ENCODE measurements around the gene GNAI1. TPM values are rescaled to one million over a fixed set of nuclear protein-coding genes. Genes with fewer than 3 reads are reported as not detected.

Gene GNAI1
- total RNA-seq, 2 experiments from 2014 or later, result 2.3 to 2.4 TPM

DNA sequence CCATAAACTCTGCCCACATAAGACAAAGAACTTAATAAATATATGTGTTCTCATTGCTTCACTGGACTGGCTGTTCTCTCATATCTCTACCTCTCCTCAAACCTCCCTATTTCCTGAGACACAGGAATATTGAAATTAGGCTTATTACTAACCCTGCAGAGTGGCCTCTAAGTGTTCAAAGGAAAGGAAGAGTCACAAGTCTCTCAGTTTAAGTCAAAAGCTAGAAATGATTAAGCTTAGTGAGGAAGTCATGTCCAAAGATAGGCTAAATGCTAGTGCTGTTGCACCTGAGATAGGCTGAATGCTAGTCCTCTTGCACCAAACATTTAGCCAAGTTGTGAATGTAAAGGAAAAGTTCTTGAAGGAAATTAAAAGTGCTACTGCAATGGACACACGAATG is 41.1 kb downstream of the GNAI1 start:
- H3K9me3 Mint-ChIP-seq, result peaks cover 11% of the 10 kb centered on the region
- DNase-seq, result no peak
- CTCF ChIA-PET, result no interaction called here
- H3K36me3 Mint-ChIP-seq (ENCODE audit: low read depth), result peaks cover 2% of the 10 kb centered on the region
- no peak overlapping the region for H3K27ac Mint-ChIP-seq
- H3K4me1 Mint-ChIP-seq (ENCODE audit: low read depth), result peaks cover 45% of the 10 kb centered on the region
- intact Hi-C loops (cut with micrococcal nuclease), result no loop called here
- no peak overlapping the region for H3K4me3 Mint-ChIP-seq
- H3K27me3 Mint-ChIP-seq (ENCODE audit: low read depth), result peaks cover 10% of the 10 kb centered on the region

DNA sequence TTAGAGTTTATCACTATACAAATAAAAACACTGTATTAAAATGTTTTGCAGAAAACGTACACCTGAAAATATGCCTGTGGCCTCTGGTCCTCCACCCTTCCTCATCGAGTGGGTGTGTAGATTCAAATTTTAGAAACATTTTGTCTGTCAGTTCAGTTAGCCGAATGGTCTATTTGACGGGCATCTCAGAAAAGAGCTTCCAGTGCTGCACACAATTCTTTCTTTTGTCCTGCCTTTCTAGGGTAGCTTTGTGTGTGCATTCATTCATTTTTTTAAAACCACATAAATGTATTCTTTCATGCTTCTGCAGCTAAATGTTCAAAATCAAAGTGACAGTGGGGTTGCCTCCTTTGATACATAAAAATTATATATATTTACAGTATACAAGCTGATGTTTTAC is 46.8 kb downstream of the GNAI1 start:
- H3K4me3 Mint-ChIP-seq, result no peak overlapping the region
- H3K9me3 Mint-ChIP-seq, result no peaks in the 10 kb centered on the region
- peaks cover 29% of the 10 kb centered on the region for H3K4me1 Mint-ChIP-seq (ENCODE audit: low read depth)
- CTCF ChIA-PET, result interaction anchor here (0.8 to 0.9 kb wide), 2 partner anchors 10 to 84 kb away, joined by 3 to 4 read pairs; no protein-coding TSS in a partner anchor
- H3K27me3 Mint-ChIP-seq (ENCODE audit: low read depth), result peaks cover 7% of the 10 kb centered on the region
- intact Hi-C loops (cut with micrococcal nuclease), result no loop called here
- H3K27ac Mint-ChIP-seq, result no peak overlapping the region
- no peaks in the 10 kb centered on the region for H3K36me3 Mint-ChIP-seq (ENCODE audit: low read depth)
- DNase-seq, result no peak

DNA sequence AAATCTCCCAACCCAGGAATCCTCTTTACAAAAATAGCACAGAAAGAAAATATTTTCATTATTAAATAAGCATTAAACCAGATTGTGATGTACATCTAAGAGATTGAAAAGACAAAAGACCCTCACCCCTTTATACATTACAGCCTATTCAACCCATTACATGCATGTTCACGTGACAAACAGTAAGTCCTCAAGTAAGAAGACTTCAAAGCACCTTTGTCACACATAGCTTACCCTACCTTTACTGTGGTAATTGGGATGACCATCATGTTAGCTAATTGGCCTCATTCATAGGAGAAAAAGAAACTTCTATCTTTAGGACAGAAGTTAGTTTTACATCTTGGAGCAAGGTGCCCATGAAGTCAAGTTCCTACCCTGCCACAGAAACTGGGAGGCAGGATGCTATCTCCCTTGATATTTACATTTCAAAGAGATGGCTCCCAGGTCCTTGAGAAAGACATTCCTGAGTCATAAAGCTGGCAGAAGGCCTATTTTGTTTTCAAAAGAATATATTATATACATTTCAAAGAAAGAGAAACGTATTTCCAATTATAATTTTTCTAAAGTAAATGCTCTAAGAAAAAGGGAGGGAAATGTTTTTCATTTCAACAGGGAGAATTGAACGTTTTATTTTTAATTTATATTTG is 48.1 kb downstream of the GNAI1 start:
- H3K36me3 Mint-ChIP-seq (ENCODE audit: low read depth), result no peaks in the 10 kb centered on the region
- H3K4me3 Mint-ChIP-seq, result no peak overlapping the region
- H3K9me3 Mint-ChIP-seq, result no peaks in the 10 kb centered on the region
- H3K27me3 Mint-ChIP-seq (ENCODE audit: low read depth), result peaks cover 2% of the 10 kb centered on the region
- H3K4me1 Mint-ChIP-seq (ENCODE audit: low read depth), result peaks cover 22% of the 10 kb centered on the region
- no peak for DNase-seq
- intact Hi-C loops (cut with micrococcal nuclease), result no loop called here
- CTCF ChIA-PET, result no interaction called here
- H3K27ac Mint-ChIP-seq, result no peak overlapping the region

DNA sequence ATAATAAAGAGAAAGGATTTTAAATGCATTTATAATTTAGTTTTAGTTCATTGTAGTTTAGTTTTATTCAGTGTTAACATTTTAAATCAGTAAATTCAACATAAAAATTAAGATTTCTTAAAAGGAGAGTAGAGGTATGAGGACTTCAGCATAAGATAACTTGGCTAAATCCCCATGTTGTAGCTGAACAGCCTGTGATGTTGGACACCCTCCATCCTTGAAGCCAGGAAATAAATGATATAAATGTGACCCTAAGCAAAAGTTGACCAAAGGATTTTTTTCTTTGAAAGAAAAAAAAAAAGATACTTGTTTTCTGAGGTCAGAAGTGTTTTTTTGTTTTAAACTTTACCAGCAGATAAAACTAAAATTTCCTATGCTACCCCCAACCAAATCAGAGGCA is 48.7 kb downstream of the GNAI1 start:
- CTCF ChIA-PET, result no interaction called here
- no peak for DNase-seq
- no peak overlapping the region for H3K27ac Mint-ChIP-seq
- no peaks in the 10 kb centered on the region for H3K36me3 Mint-ChIP-seq (ENCODE audit: low read depth)
- H3K4me1 Mint-ChIP-seq (ENCODE audit: low read depth), result peaks cover 20% of the 10 kb centered on the region
- H3K4me3 Mint-ChIP-seq, result no peak overlapping the region
- no peaks in the 10 kb centered on the region for H3K27me3 Mint-ChIP-seq (ENCODE audit: low read depth)
- intact Hi-C loops (cut with micrococcal nuclease), result no loop called here
- no peaks in the 10 kb centered on the region for H3K9me3 Mint-ChIP-seq

DNA sequence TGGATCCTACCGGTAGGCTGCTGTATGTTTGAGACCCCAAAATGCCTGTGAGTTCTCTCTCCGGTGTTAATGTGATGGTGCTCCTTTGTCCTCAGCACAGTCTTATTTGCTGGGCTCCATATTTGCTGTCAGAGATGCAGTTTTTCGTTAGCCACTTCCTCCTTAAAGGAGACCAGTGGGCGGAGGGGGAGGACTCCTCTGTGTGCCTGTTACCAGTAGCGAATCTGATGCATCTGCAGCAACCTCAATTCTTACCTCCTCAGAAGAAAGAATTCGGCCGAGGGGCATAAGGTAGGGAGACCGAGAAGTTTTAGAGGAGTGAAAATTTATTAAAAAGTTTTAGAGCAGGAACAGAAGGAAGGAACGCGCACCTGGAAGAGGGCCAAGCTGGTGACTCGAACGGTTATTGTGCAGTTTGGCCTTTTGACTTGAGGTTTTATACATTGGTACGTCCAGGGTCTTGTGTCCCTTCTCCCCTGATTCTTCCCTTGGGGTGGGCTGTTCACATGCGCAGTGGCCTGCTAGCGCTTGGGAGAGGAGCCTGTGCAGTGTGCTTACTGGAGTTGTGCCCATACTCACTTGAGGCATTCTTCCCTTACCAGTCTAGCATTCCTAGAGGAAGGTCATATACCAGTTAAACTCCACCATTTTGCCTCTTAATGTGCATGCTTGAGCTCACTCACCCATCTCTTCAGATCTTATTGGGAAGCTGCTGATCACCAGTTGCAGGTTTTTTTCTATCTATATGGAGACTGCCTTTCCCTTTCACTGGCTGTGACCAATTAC is 49.5 kb downstream of the GNAI1 start:
- peak overlapping the region; percentile 63 for H3K4me3 Mint-ChIP-seq
- no peaks in the 10 kb centered on the region for H3K9me3 Mint-ChIP-seq
- H3K4me1 Mint-ChIP-seq (ENCODE audit: low read depth), result peaks cover 20% of the 10 kb centered on the region
- peak; percentile 9 for DNase-seq
- intact Hi-C loops (cut with micrococcal nuclease), result no loop called here
- no peak overlapping the region for H3K27ac Mint-ChIP-seq
- CTCF ChIA-PET, result no interaction called here
- H3K36me3 Mint-ChIP-seq (ENCODE audit: low read depth), result no peaks in the 10 kb centered on the region
- H3K27me3 Mint-ChIP-seq (ENCODE audit: low read depth), result no peaks in the 10 kb centered on the region

DNA sequence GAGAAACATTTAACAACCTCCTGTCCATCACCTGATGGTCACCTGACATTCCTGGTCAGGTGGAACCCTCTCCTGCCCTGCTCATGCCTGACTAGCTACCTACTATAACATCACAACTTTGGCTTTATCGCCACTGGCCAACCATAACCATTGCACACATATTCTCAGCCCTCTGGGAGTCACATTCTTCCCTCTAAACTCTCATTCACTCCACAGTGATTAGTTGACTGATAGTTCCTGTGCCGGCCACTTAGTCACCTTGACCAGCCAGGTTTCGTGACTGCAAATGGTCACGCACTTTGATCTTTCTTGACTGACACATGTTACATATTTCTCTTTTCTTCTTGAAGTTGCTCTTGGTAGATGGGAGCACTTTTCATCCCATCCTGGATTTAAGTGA is 50.1 kb downstream of the GNAI1 start:
- Mint-ChIP-seq H3K27me3 (ENCODE audit: low read depth) (no peaks in the 10 kb centered on the region), H3K4me1 (ENCODE audit: low read depth) (peaks cover 20% of the 10 kb centered on the region), H3K27ac (no peak overlapping the region), H3K9me3 (no peaks in the 10 kb centered on the region), H3K36me3 (ENCODE audit: low read depth) (no peaks in the 10 kb centered on the region), H3K4me3 (no peak overlapping the region)
- intact Hi-C loops (cut with micrococcal nuclease), result no loop called here
- CTCF ChIA-PET, result no interaction called here
- no peak for DNase-seq

DNA sequence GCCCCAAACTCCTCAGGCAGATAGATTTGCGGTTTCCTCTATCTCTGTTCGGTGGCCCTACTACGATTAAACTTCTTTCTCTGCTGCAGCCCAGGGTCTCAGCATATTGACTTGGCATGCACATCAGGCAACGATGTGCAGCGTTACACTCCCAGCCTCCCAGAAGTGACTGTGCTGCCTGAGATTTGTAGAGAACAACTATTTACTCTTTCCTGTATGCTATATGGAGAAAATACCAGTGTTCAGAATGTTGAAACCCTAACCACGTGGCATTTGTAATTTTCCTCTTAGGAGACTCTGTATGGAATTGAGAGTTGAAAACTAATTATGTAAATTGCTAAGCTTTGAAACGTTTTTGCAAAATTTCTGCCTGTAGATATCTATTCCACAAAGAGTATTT is 50.9 kb downstream of the GNAI1 start:
- no peak for DNase-seq
- Mint-ChIP-seq H3K27me3 (ENCODE audit: low read depth) (no peaks in the 10 kb centered on the region), H3K27ac (no peak overlapping the region), H3K36me3 (ENCODE audit: low read depth) (no peaks in the 10 kb centered on the region), H3K9me3 (no peaks in the 10 kb centered on the region), H3K4me1 (ENCODE audit: low read depth) (peaks cover 11% of the 10 kb centered on the region), H3K4me3 (no peak overlapping the region)
- CTCF ChIA-PET, result no interaction called here
- intact Hi-C loops (cut with micrococcal nuclease), result no loop called here

DNA sequence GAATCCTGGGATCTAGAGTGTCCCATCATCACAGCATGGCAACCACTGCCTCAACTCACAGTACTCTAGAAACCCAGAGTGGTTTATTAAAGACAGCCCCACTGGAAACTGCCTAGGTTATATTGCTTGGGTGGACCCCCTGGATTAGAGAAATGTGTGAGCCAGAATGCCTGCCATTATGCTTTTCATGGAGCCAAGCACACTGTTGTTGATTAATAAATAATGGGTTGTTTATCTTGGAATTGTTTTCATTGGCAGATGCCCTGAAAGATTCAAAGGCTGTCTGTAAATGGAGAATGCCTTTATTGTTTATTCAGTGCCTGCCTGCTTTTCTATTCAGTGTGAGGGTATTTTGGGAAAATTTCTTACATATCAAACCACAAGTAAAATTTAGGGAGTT is 52.1 kb downstream of the GNAI1 start:
- DNase-seq, result no peak
- Mint-ChIP-seq H3K4me3 (no peak overlapping the region), H3K9me3 (no peaks in the 10 kb centered on the region), H3K4me1 (ENCODE audit: low read depth) (peaks cover 7% of the 10 kb centered on the region), H3K27ac (no peak overlapping the region), H3K27me3 (ENCODE audit: low read depth) (no peaks in the 10 kb centered on the region), H3K36me3 (ENCODE audit: low read depth) (no peaks in the 10 kb centered on the region)
- intact Hi-C loops (cut with micrococcal nuclease), result no loop called here
- CTCF ChIA-PET, result no interaction called here

DNA sequence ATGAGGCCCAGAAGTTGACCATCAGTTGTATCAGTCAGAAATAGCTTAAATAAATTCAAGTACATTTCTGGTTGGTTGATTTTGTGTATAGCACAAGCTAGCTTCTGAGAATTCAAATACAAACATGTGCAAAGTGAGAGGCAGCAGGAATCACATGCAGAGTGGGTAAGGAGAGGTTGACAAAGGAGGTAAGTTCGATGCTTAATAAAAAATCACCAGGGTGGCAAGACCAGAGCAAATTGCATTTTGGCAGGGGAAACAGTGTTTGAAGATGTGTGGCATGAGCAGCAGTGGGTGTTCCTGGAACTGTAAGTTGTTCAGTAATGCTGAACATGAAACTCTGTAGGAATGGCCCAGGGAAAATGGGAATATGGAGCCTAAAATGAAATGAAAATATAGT is 52.6 kb downstream of the GNAI1 start:
- H3K27me3 Mint-ChIP-seq (ENCODE audit: low read depth), result no peaks in the 10 kb centered on the region
- intact Hi-C loops (cut with micrococcal nuclease), result no loop called here
- H3K36me3 Mint-ChIP-seq (ENCODE audit: low read depth), result no peaks in the 10 kb centered on the region
- H3K4me3 Mint-ChIP-seq, result no peak overlapping the region
- no peak overlapping the region for H3K27ac Mint-ChIP-seq
- H3K4me1 Mint-ChIP-seq (ENCODE audit: low read depth), result peaks cover 7% of the 10 kb centered on the region
- no peaks in the 10 kb centered on the region for H3K9me3 Mint-ChIP-seq
- CTCF ChIA-PET, result no interaction called here
- no peak for DNase-seq

DNA sequence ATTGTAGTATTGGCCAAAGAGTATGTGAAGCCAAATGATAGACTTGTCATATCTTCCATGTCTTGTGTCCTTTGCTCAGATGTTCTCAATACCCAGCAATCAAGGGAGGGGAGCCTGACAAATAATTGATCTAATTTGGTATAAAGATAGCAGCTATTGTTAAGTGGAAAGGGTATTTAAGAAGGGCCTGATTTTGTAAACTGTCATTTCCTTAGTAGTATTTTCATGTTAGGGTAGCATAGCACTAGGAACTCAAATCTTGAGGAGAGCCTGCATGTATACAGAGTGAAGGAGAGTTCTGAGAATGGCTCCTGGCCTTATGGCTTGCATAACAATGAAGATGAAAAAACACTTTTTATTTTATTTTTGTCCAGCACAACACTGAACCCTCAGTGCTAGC is 53.1 kb downstream of the GNAI1 start:
- DNase-seq, result no peak
- CTCF ChIA-PET, result no interaction called here
- peaks cover 5% of the 10 kb centered on the region for H3K4me1 Mint-ChIP-seq (ENCODE audit: low read depth)
- no peaks in the 10 kb centered on the region for H3K9me3 Mint-ChIP-seq
- no peak overlapping the region for H3K27ac Mint-ChIP-seq
- no peaks in the 10 kb centered on the region for H3K27me3 Mint-ChIP-seq (ENCODE audit: low read depth)
- H3K4me3 Mint-ChIP-seq, result no peak overlapping the region
- peaks cover 1% of the 10 kb centered on the region for H3K36me3 Mint-ChIP-seq (ENCODE audit: low read depth)
- intact Hi-C loops (cut with micrococcal nuclease), result no loop called here

DNA sequence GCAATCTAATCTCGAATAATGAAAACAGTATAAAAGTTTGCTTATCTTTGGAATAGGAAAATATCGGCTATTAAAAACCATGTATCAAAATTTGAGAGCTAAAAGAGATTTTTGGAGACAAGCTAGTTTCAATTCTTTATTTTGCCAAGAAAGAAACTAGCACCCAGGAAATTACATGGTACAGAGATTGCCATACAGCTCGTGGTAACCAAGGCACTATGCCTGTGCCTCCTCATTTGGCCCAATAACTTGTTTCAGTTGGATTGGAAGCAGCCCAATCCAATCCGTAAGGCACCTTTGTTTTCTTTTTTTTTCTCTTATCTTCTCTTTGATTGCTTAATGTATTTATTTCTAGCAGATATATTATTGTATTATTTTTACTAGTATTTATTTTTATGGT is 55.0 kb downstream of the GNAI1 start:
- no peaks in the 10 kb centered on the region for H3K27me3 Mint-ChIP-seq (ENCODE audit: low read depth)
- no peak for DNase-seq
- no peak overlapping the region for H3K27ac Mint-ChIP-seq
- H3K9me3 Mint-ChIP-seq, result no peaks in the 10 kb centered on the region
- H3K36me3 Mint-ChIP-seq (ENCODE audit: low read depth), result peaks cover 1% of the 10 kb centered on the region
- H3K4me1 Mint-ChIP-seq (ENCODE audit: low read depth), result no peaks in the 10 kb centered on the region
- H3K4me3 Mint-ChIP-seq, result no peak overlapping the region
- CTCF ChIA-PET, result interaction anchor here (0.6 kb wide), 1 partner anchor 506 kb away, joined by 3 read pairs; no protein-coding TSS in a partner anchor
- intact Hi-C loops (cut with micrococcal nuclease), result no loop called here

DNA sequence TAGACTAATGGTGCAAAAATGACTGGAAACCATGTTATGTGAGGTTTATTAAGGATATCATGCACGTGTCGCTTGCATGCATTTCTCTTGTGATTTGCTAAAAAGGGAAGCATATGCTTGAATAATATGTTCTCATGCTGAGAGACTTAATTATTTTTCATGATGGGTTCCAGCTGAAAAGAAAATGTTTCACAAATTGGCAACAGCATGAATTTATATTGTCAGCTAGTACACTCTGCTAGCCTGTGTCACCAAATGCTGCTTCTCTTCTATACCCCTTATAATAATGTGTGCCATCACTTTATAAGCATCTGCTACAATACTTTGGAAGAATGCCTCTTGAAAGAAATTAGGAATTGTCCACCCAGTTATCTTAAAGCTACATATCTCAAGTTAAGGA is 63.0 kb downstream of the GNAI1 start:
- no peak for DNase-seq
- H3K4me1 Mint-ChIP-seq (ENCODE audit: low read depth), result no peaks in the 10 kb centered on the region
- no peak overlapping the region for H3K27ac Mint-ChIP-seq
- H3K36me3 Mint-ChIP-seq (ENCODE audit: low read depth), result peaks cover 2% of the 10 kb centered on the region
- no peak overlapping the region for H3K4me3 Mint-ChIP-seq
- CTCF ChIA-PET, result no interaction called here
- intact Hi-C loops (cut with micrococcal nuclease), result no loop called here
- no peaks in the 10 kb centered on the region for H3K27me3 Mint-ChIP-seq (ENCODE audit: low read depth)
- no peaks in the 10 kb centered on the region for H3K9me3 Mint-ChIP-seq

DNA sequence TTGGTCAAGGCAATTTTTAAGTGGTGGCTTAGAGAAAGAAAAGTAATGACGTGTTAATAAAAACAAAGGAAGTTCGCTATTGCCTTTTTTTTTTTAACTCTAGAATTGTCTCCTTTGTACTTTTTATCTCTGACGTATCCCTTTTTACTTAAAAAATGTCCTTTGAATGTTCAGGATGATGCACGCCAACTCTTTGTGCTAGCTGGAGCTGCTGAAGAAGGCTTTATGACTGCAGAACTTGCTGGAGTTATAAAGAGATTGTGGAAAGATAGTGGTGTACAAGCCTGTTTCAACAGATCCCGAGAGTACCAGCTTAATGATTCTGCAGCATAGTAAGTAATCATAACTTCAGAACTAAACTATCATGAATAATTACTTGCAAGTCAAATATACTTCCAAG is 64.4 kb downstream of the GNAI1 start:
- H3K9me3 Mint-ChIP-seq, result no peaks in the 10 kb centered on the region
- no peaks in the 10 kb centered on the region for H3K27me3 Mint-ChIP-seq (ENCODE audit: low read depth)
- no peak overlapping the region for H3K27ac Mint-ChIP-seq
- no peaks in the 10 kb centered on the region for H3K4me1 Mint-ChIP-seq (ENCODE audit: low read depth)
- CTCF ChIA-PET, result interaction anchor here (1.2 kb wide), 1 partner anchor 10 kb away, joined by 3 read pairs; no protein-coding TSS in a partner anchor
- intact Hi-C loops (cut with micrococcal nuclease), result no loop called here
- no peak overlapping the region for H3K4me3 Mint-ChIP-seq
- DNase-seq, result no peak
- H3K36me3 Mint-ChIP-seq (ENCODE audit: low read depth), result peaks cover 2% of the 10 kb centered on the region
